AG09309 (cell line): ENCODE data around the gene TALDO1.

Source experiments
- DNase-seq: peaks from one replicate; pipeline ENCODE4 v3.0.0-alpha.2; 2010; ENCODE audit warnings: low read depth
- H3K4me3 ChIP-seq: 2 replicates; pipeline ENCODE4 v1.5.1; 2011; ENCODE audit warnings: mild to moderate bottlenecking, low read depth, low read length, moderate library complexity; ENCODE audit not compliant: control insufficient read depth
- TF ChIP-seq, protein P1 (sequence below): IDR thresholded peaks from 2 replicates; pipeline ENCODE4 v1.5.1; 2011; ENCODE audit warnings: mild to moderate bottlenecking, low read depth, low read length, inconsistent platforms; ENCODE audit not compliant: insufficient read depth, control insufficient read depth; ENCODE audit errors: missing control alignments

Gene TALDO1

DNA sequence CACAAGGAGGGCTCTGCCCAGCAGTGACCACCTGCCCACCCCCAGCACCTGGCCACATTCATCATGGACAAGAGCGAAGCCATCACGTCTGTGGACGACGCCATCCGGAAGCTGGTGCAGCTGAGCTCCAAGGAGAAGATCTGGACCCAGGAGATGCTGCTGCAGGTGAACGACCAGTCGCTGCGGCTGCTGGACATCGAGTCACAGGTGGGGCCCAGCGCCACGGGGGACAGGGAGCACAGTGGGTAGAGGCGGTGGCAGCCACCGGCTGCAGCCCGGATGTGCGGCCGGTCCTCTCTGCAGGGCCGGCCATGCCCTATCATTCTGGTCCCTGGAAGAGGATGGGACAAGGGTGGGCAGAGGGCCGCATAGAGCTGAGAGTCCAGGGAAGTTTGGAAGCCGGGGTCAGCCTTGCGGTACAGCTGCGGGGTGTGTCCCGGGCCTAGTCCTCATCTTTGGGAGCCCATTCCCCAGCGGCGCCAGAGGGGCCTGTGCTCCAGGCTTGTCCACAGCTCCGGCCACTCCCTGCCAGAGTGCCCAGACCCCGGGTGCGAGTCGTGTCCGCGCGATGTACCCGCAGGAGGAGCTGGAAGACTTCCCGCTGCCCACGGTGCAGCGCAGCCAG, 27.1 kb upstream of the TALDO1 start:
- no peak overlapping the region for H3K4me3 ChIP-seq
- TF ChIP-seq, protein P1, sequence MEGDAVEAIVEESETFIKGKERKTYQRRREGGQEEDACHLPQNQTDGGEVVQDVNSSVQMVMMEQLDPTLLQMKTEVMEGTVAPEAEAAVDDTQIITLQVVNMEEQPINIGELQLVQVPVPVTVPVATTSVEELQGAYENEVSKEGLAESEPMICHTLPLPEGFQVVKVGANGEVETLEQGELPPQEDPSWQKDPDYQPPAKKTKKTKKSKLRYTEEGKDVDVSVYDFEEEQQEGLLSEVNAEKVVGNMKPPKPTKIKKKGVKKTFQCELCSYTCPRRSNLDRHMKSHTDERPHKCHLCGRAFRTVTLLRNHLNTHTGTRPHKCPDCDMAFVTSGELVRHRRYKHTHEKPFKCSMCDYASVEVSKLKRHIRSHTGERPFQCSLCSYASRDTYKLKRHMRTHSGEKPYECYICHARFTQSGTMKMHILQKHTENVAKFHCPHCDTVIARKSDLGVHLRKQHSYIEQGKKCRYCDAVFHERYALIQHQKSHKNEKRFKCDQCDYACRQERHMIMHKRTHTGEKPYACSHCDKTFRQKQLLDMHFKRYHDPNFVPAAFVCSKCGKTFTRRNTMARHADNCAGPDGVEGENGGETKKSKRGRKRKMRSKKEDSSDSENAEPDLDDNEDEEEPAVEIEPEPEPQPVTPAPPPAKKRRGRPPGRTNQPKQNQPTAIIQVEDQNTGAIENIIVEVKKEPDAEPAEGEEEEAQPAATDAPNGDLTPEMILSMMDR, result no peak
- DNase-seq, result no peak

DNA sequence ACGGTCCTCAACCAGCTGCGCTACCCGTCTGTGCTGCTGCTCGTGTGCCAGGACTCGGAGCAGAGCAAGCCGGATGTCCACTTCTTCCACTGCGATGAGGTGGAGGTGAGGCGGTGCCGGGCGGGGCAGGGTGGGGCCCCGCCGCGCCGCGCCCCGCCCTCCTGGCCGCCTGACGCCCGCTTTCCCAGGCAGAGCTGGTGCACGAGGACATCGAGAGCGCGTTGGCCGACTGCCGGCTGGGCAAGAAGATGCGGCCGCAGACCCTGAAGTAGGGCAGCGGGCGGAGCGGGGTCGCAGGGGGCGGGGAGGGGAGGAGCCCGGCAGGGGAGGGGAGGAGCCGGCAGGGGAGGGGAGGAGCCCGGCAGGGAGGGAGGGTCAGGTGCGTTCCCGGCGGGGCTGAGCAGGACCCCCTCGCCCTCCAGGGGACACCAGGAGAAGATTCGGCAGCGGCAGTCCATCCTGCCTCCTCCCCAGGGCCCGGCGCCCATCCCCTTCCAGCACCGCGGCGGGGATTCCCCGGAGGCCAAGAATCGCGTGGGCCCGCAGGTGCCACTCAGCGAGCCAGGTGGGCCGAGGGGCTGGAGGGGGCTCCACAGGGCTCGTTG, 26.5 kb upstream of the TALDO1 start:
- no peak for DNase-seq
- no peak overlapping the region for H3K4me3 ChIP-seq
- TF ChIP-seq, protein P1, result no peak

DNA sequence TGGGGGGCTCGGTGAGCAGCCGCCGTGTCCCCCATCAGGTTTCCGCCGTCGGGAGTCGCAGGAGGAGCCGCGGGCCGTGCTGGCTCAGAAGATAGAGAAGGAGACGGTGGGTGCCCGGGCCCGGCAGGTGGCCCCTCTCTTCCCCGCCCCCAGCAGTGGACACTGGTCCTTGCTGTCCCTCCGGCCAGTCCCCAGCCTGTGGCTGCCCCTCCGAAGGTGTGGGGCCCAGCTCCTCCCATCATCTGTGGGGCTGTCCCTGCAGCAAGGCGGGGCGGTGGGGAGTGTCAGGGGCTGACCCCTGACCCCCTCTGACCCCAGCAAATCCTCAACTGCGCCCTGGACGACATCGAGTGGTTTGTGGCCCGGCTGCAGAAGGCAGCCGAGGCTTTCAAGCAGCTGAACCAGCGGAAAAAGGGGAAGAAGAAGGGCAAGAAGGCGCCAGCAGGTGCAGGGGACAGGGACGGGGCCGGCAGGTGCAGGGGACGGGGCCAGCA, 26.0 kb upstream of the TALDO1 start:
- H3K4me3 ChIP-seq, result no peak overlapping the region
- no peak for DNase-seq
- TF ChIP-seq, protein P1, result no peak

DNA sequence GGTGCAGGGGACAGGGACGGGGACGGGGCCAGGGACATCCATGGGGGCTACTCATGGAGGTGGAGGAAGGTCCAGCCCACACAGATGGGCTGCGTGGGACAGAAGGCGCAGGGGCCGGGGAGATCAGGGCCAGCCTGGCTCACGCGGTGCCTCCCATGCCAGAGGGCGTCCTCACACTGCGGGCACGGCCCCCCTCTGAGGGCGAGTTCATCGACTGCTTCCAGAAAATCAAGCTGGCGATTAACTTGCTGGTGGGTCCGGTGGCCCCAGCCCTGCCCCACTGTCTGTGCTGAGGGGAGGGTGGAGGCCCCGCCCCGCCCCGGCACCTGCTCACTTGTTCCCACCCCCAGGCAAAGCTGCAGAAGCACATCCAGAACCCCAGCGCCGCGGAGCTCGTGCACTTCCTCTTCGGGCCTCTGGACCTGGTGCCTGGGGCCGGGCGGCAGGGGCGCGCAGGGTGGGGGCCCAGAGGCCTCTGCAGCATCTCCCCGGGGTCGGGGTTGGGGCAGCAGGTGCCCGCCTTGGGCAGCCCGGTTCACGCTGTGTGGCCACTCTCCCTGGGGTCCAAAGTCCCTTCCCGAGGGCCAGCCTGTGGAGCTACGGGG, 25.4 kb upstream of the TALDO1 start:
- no peak for DNase-seq
- H3K4me3 ChIP-seq, result no peak overlapping the region
- TF ChIP-seq, protein P1, result no peak

DNA sequence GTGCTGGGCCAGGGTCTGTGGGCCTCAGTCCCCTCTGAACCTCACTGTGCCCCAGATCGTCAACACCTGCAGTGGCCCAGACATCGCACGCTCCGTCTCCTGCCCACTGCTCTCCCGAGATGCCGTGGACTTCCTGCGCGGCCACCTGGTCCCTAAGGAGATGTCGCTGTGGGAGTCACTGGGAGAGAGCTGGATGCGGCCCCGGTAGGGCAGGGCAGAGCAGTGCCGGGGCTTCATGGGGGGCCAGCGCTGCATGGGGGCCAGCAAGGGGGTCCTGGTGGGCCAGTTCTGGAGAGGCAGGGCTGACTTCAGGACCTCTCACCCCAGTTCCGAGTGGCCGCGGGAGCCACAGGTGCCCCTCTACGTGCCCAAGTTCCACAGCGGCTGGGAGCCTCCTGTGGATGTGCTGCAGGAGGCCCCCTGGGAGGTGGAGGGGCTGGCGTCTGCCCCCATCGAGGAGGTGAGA, 24.9 kb upstream of the TALDO1 start:
- no peak overlapping the region for H3K4me3 ChIP-seq
- TF ChIP-seq, protein P1, result no peak
- no peak for DNase-seq

DNA sequence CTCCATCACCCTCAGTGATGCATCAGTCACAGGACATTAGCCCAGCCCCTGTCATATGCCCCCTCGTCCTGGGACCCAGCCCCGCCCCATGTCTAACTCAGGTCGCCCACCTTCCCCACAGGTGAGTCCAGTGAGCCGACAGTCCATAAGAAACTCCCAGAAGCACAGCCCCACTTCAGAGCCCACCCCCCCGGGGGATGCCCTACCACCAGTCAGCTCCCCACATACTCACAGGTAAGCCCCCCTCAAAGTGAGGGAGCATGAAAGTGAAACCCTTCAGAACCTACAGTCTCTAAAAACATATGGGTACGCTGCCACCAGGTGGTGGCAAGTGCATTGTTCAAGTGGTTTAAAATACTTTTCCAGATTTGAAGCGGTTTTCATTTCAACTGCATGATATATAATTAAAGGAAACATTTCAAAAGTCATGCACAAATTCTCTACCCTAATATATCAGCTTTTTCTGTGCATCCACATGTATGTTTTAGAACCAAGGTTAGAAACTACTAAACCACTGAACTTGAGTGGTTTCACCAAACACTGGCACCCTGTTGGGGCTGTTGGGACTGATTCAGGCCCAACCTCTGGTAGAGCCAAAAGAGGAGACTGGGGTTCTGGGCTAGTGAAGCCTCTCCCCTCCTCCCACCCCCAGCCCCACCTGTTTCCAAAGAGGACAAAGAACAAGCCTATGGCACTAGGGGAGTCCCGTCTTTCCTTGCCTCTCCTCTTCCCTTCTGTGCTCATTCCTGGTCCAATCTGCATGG, 24.0 kb upstream of the TALDO1 start:
- no peak for DNase-seq
- TF ChIP-seq, protein P1, result peak; percentile 52
- H3K4me3 ChIP-seq, result no peak overlapping the region
